Muscle layer of duodenum (tissue), 2 donors: Measurements from ENCODE around the gene LPIN1.
"Not testable (repeated sequence)": the region's sequence is repeated elsewhere in the genome, so short reads cannot be mapped to it uniquely, and the experiment has no call there.

ENCODE experiments used
- H3K27ac ChIP-seq: one replicate; pipeline ENCODE4 v1.7.0; 2013; ENCODE audit warnings: mild to moderate bottlenecking, low read length
- H3K27me3 ChIP-seq: one replicate; pipeline ENCODE4 v1.7.0; 2013; ENCODE audit warnings: low read depth, mild to moderate bottlenecking, control low read depth, low read length
- H3K36me3 ChIP-seq, 2 donors: one replicate each; pipeline ENCODE4 v1.7.0; 2013; ENCODE audit warnings: low read length in 2 of 2, control low read depth in 1 of 2, mild to moderate bottlenecking in 1 of 2; ENCODE audit not compliant: insufficient read depth in 2 of 2, control insufficient read depth in 1 of 2
- H3K4me1 ChIP-seq, 2 donors: one replicate each; pipeline ENCODE4 v1.7.0; 2013; ENCODE audit warnings: low read length in 2 of 2, mild to moderate bottlenecking in 2 of 2, control low read depth in 1 of 2, moderate library complexity in 1 of 2; ENCODE audit not compliant: insufficient read depth in 2 of 2, control insufficient read depth in 1 of 2
- H3K4me3 ChIP-seq, 2 donors: one replicate each; pipeline ENCODE4 v1.7.0; 2013; ENCODE audit warnings: low read length in 2 of 2, low read depth in 1 of 2, mild to moderate bottlenecking in 1 of 2
- H3K9me3 ChIP-seq, 2 donors: one replicate each; pipeline ENCODE4 v1.7.0; 2013; ENCODE audit warnings: low read length in 2 of 2, control low read depth in 1 of 2, mild to moderate bottlenecking in 1 of 2; ENCODE audit not compliant: control insufficient read depth in 1 of 2
- donor health status: healthy.

Gene LPIN1

DNA sequence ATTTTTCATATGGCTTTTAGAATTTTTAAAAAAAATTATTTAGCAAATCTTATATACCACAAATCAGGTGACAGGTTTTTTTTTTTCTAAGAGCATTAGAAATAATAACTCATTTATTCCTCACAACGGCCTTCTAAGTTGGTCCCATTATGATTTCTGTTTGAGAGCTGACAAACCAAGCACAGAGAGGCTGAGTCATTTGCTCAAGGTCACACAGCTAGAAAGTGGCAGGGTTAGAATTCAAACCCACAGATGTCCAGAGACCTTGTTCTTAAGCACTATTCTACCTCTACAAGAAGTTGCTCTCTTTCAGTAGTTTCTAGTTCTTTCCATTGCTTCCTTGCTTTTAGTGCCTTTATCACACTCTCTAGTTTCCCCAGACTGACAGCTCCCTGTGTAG, 28.8 kb upstream of the LPIN1 start:
- Histone ChIP-seq H3K27ac (no peak overlapping the region), H3K4me3 (no peak overlapping the region), H3K36me3 (no peaks in the 10 kb centered on the region), H3K27me3 (no peaks in the 10 kb centered on the region), H3K4me1 (no peaks in the 10 kb centered on the region), H3K9me3 (no peaks in the 10 kb centered on the region)

DNA sequence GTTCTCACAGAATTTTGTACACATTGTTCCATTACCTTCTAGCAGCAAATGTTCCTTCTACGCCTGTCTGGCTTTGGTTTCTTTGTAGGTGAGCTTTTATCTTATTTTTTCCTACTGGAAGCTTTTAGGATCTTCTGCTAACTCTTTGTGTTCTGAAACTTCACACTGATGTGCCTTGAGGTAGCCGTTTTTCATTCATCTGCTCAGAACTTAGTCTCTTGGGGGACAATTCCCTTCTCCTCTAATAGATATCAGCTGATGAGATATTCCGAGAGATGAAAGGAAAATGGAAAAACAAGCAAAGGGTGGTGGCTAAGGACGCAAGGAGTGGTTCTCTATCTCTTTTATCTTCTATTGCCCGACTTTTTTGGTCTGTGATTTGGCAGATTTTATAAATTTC, 27.8 kb upstream of the LPIN1 start:
- H3K36me3 ChIP-seq: no peaks in the 10 kb centered on the region
- no peak overlapping the region for H3K4me3 ChIP-seq
- H3K27me3 ChIP-seq: no peaks in the 10 kb centered on the region
- H3K27ac ChIP-seq: no peak overlapping the region
- H3K4me1 ChIP-seq: no peaks in the 10 kb centered on the region
- H3K9me3 ChIP-seq: no peaks in the 10 kb centered on the region

DNA sequence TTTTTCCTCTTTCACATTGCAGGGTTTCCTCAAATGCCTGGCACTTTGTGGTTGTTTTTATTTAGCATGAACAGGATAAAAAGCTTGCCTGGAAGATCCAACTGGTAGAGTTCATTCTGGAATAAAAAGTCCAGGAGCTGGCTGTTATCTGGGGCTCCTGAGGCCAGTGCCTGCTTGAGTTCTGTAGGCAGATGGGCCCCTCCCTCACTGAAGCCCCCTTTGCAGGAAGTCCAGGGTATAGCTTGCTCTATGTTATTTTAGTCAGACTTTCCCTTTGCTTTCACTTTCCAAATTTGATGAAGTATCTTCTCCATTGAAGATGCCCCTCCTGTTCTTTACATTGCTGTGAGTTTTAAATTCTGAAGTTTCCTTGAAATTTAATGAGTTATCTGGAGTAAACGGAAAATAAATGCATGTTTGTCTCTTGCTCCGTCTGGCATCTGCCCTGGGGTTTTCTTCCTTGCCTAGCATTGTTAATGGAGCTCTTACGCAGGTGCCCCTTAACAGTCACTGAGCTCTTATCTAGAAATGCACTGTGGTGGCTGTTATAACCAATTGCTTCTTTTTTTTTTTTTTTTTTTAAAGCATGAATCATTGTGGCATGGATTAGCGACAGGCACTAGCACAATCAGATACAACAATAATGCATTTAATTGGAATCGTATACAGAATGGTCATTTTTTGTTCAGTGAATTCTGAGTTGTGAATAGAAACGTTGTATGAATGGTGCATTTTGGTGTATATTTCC, 27.0 kb upstream of the LPIN1 start:
- H3K4me1 ChIP-seq: no peaks in the 10 kb centered on the region
- H3K4me3 ChIP-seq: no peak overlapping the region
- no peak overlapping the region for H3K27ac ChIP-seq
- no peaks in the 10 kb centered on the region for H3K36me3 ChIP-seq
- no peaks in the 10 kb centered on the region for H3K9me3 ChIP-seq
- no peaks in the 10 kb centered on the region for H3K27me3 ChIP-seq

DNA sequence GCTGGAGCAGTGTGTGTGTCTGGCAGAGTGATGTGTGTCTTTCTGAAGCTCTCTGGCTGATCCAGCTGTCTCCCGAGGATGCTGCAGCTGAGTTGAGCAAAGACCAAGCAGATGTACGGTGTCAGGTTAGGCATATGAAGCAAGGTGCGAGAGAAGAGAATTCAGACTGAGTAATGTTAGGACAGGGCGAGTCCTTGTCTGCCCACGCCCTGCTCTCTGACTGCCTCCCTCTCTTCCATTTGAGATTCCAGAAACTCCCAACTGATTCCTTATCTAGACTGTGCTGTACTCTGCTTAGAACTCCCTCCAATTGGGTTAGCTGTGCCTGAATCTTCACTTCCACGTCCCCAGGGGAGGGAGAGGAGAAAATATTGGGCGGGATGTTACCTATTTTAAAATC, 25.7 kb upstream of the LPIN1 start:
- Histone ChIP-seq H3K36me3 (no peaks in the 10 kb centered on the region), H3K4me1 (no peaks in the 10 kb centered on the region), H3K4me3 (no peak overlapping the region), H3K27me3 (no peaks in the 10 kb centered on the region), H3K27ac (no peak overlapping the region), H3K9me3 (no peaks in the 10 kb centered on the region)

DNA sequence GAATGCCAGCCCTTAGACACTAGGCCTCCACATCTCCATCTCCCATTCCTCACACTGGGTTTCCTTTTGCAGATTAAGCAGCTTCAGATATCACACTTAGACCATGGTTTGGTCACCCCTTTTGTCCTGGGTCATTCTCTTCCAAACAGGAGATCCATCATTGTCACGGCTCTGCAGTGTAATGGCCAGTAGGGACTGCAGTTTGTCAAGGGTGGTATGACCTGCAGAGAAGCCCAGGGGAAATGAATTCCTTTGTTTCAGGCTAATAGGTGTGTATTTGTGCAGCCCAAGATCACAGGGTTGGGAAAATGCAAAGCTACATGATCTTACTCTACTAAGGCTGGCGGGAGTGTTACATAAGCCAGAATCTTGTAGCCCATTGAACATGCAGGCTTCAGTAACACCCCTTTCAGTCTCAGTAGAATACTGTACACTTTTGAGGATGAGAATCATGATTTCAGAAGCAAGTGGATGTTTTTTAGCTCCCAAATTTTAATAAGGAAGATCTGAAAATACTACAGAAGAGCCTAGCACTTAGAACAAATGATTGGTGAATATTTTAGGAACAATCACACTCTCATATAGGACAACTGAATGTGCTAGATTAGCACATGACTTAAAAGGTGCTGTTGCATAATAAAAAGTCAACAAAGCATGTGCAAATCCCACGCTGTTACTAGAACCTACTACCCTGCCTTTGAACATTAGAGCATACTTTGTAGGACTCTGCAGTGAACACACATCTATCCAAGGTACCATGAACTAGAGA, 24.0 kb upstream of the LPIN1 start:
- H3K4me3 ChIP-seq: no peak overlapping the region
- H3K36me3 ChIP-seq: no peaks in the 10 kb centered on the region
- no peak overlapping the region for H3K27ac ChIP-seq
- peaks cover 3% of the 10 kb centered on the region for H3K27me3 ChIP-seq
- no peaks in the 10 kb centered on the region for H3K9me3 ChIP-seq
- H3K4me1 ChIP-seq: no peaks in the 10 kb centered on the region

DNA sequence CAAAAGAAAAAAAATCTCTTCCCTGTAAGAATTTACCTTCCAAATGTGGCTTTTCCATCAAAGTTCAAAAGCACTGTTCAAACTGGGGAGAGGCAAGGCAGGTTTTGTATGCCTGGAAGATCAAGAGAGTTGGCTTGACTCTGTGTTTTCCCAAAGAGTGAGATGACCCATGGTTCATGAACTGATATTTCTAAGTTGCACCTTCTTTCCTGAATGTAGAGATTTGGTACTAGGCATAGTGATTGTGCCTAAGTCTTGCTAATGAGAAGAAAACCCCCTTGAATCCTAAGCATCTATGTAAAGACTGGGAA, 23.4 kb upstream of the LPIN1 start:
- Histone ChIP-seq H3K4me3 (no peak overlapping the region), H3K27ac (no peak overlapping the region), H3K9me3 (no peaks in the 10 kb centered on the region), H3K27me3 (peaks cover 3% of the 10 kb centered on the region), H3K36me3 (no peaks in the 10 kb centered on the region), H3K4me1 (no peaks in the 10 kb centered on the region)

DNA sequence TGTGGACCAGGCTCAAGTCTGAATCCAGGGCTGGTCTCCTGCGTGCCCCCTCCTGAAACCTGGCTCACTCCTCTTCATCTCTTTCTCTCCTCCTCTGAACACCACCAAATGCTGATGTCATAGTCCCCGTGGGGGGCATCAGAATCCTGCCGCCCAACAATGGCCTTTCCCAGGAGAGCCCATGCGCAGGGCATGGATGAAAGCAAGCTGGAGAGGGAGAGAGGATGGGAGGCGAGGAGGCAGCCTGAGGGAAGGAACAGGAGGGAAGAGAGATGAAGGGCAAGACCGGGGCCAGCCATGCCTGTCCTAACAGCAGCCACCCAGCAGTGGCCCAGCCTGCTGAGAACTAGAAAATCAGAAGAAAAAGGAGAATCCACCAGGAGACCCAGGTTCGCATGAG, 22.3 kb upstream of the LPIN1 start:
- H3K27me3 ChIP-seq: peaks cover 3% of the 10 kb centered on the region
- no peaks in the 10 kb centered on the region for H3K9me3 ChIP-seq
- H3K4me3 ChIP-seq: no peak overlapping the region
- H3K27ac ChIP-seq: no peak overlapping the region
- H3K36me3 ChIP-seq: no peaks in the 10 kb centered on the region
- H3K4me1 ChIP-seq: no peaks in the 10 kb centered on the region

DNA sequence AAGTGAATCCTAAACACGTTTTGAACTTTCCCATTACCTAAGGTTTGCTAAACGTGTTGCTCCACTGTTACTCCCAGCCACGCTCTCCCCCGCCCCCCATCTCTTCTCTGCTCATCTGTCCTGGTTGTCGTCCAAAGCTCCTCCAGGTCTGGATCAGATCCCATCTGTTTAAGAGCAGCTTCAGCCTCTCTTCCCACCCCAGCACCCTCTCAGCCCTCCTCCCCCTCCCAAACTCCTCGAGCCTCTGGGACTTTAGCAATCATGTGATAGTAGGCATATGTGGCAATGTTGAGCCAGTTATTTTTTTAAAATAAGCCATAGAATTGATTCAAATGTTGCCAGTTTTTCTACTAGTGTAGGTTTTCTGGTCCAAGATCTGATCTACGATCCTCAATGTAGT, 20.0 kb upstream of the LPIN1 start:
- Histone ChIP-seq H3K36me3 (no peaks in the 10 kb centered on the region), H3K4me1 (no peaks in the 10 kb centered on the region)

DNA sequence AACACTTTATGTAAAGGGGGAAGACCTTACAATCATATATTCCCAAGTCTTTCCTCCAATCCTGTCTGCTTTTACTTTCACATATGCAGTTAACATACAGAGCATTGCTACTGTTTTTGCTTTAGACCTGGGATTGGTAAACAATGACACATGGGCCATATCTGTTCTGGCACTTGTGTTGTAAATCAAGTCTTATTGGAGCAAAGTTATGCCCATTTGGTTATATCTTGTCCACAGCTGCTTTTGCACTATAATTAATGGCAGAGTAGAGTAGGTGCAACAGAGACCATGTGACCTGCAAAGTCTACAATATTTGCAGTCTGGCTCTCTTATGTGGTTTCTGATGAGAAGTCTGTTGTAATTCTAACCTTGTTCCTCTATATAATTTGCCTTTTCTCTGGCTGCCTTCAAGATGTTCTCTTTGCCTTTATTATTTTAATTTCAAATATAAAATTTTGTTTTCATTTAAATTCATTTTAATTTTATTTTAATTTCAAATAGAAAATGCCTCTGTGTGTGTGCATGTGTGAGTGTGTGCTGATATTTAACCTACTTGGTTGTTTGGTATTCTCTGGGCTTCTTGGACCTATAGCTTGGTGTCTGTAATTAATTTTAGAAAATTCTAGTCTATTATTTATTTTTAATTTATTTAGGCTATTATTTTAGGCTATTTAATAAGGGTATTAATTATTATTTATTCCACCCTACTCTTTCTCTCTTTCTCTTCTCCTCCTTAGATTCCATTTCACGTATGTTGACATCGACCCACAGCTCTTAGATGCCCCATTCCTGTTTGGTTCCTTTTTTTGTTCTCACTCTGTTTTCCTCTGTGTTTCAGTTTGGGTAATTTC, 16.8 kb upstream of the LPIN1 start:
- Histone ChIP-seq H3K27me3 (peaks cover 3% of the 10 kb centered on the region), H3K4me1 (no peaks in the 10 kb centered on the region), H3K27ac (no peak overlapping the region), H3K36me3 (no peaks in the 10 kb centered on the region), H3K4me3 (no peak overlapping the region), H3K9me3 (no peaks in the 10 kb centered on the region)

More for the DNA sequence above, 20.0 kb upstream of the LPIN1 start:
- no peaks in the 10 kb centered on the region for H3K9me3 ChIP-seq
- no peak overlapping the region for H3K4me3 ChIP-seq
- H3K27me3 ChIP-seq: peaks cover 3% of the 10 kb centered on the region
- no peak overlapping the region for H3K27ac ChIP-seq

DNA sequence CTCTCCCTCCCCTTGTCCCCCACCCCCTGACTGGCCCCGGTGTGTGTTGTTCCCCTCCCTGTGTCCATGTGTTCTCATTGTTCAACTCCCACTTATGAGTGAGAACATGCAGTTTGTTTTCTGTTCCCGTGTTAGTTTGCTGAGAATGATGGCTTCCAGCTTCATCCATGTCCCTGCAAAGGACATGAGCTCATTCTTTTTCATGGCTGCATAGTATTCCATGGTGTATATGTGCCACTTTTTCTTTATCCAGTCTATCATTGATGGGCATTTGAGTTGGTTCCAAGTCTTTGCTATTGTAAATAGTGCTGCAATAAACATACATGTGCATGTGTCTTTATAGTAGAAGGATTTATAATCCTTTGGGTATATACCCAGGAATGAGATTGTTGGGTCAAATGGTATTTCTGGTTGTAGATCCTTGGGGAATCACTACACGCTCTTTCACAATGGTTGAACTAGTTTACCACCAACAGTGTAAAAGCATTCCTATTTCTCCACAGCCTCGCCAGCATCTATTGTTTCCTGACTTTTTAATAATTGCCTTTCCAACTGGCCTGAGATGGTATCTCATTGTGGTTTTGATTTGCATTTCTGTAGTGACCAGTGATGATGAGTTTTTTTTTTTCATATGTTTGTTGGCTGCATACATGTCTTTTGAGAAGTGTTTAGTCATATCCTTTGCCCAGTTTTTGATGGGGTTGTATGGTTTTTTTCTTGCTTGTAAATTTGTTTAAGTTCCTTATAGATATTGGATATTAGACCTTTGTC, 15.0 kb upstream of the LPIN1 start:
- not testable (repeated sequence) for H3K4me1 ChIP-seq, H3K27ac ChIP-seq, H3K27me3 ChIP-seq, H3K9me3 ChIP-seq, H3K4me3 ChIP-seq, H3K36me3 ChIP-seq

DNA sequence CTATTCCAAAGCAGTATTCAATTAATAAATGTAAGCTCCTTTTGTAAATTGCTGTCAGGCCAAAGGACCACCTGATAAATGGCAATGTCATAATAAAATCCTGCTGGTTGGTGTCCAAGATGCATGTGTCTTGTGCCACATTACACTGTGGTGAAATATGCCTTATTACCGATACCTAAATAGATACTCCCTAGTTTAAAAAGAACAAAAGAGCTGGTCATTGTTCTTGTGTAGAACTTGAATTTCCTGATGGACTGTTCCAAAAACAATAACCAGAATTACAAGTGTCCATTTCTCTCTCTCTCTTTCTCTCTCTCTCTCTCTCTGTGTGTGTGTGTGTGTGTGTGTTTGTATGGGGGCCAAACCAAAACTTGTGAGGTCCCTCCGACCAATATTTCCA, 13.8 kb upstream of the LPIN1 start:
- Histone ChIP-seq H3K4me3 (no peak overlapping the region), H3K36me3 (no peaks in the 10 kb centered on the region), H3K27me3 (no peaks in the 10 kb centered on the region), H3K27ac (no peak overlapping the region), H3K4me1 (no peaks in the 10 kb centered on the region), H3K9me3 (no peaks in the 10 kb centered on the region)
